SK-N-MC (cell line): ENCODE results near the gene EDDM13.

Experiments
- EZH2 ChIP-seq: fragments of 200-600 bp; sonication (generic); IDR thresholded peaks from one replicate; pipeline ENCODE4 v1.6.1; 2017; ENCODE audit warnings: antibody characterized with exemption
- POLR2AphosphoS5 ChIP-seq: IDR thresholded peaks from 2 replicates; pipeline ENCODE4 v1.6.1; 2012; ENCODE audit warnings: mild to moderate bottlenecking, low read depth, low read length, borderline replicate concordance

DNA sequence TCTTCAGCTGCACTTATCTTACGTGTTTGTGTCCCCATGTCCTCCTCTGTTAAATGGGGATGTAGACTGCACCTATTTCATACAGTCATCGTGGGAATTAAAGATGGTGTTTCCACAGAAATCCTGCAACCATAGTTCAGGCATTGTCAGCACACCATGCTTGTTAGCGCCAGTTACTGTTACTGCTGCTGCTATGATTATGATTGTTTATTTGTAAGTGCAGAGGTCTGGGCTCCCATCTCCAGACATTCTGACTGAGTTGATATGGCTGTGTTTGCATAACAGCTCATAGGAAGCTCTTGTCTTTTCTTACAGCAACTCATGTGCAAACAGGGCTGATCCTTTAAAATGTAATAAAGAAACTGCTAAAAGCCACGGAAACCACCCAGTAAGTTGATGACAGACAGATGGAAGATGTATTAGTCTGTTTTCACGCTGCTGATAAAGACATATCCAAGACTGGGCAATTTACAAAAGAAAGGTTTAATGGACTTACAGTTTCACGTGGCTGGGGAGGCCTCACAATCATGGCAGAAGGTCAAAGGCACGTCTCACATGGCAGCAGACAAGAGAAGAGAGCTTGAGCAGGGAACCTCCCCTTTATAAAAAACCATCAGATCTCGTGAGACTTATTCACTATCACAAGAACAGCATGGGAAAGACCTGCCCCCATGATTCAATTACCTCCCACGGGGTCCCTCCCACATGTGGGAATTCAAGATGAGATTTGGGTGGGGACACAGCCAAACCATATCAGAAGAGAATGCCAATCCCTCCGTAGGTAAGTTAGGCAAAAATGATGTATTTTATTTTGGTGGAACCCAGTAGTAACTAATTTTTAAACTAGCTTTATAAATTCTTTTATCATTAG is 40.5 kb downstream of the EDDM13 start:
- TF ChIP-seq POLR2AphosphoS5 (no peak), EZH2 (no peak)
